HG02970 (cell line): ENCODE results near the gene CFAP300.

Source experiments
- ATAC-seq: cut with Tn5 transposase; IDR thresholded peaks from one replicate; pipeline ENCODE4 v1.9.1; 2021; ENCODE audit warnings: mild to moderate bottlenecking, moderate library complexity, moderate number of reproducible peaks; ENCODE audit not compliant: unreplicated experiment, low FRiP score

The CFAP300 gene

GRCh38 chr11:102047305-102047924, at the start of gene CFAP300:
Gene CFAP300 (plus strand): TSS chr11:102047437. CDS start chr11:102047471, 34 bp downstream.
- ATAC-seq = no peak

GRCh38 chr11:102001657-102002338, 45.4 kb upstream of the CFAP300 start:
- ATAC-seq = no peak

DNA sequence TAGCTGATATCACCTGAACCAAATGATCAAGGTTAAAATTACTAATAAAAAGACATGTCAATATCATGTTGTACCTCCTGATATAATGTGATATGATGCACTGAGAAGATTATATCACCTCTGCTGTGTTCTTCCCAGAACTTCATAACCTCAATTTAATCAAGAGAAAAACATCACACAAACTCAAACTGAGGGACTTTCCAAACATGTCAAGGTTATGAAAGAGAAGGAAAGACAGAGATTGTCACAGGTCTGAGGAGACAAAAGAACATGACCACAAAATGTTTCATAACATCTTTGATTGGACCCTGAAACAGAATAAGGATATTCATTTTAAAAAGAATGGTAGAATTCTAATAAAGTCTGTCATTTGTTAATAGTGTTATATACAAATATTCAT, 43.0 kb upstream of the CFAP300 start:
- ATAC-seq = no peak

GRCh38 chr11:102005306-102005705, 41.9 kb upstream of the CFAP300 start:
- no peak for ATAC-seq

GRCh38 chr11:102006835-102007566, 40.2 kb upstream of the CFAP300 start:
- ATAC-seq = no peak

DNA sequence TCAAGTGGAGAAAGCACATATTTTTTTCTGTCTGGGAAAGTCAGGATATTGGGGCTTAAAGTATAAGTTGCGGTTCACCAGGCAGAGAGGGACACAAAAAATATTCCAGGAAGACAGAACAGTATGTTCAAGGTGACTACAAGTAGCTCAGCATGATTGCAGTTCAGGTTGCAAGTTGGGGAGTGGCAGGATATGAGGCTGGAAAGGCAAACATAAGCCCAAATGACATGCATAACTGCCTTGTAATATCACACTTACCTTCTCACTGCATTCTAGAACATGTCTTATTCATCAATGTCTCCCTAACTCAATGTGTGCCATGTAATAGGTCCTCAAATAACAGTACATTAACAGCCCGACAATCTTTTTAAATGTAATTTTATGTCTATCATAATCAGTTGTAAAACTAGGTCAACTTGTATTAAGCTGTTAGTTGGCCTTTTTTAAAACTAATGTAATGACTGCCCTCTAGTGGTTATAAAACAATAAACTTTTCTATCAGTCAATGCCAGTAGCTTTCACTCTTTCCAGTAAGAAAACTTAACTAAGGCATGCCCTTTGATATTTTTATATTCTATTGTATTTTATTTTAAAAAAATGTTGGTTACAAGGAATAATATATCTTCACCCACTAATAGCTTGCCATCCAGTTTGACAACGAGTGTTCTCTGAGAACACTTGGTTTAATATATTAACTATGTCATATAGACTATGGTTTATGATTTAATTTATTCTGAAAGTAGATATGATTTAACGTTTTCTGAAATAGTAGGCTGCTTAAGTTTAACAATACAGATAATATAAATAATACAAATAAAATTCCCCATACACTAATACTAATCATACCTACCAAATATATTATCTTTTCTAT, 39.4 kb upstream of the CFAP300 start:
- ATAC-seq = peak; percentile 73

- ATAC-seq = no peak
Observed at GRCh38 chr11:102010776-102011494, 36.3 kb upstream of the CFAP300 start.

GRCh38 chr11:102012946-102013345, 34.3 kb upstream of the CFAP300 start:
- no peak for ATAC-seq

- ATAC-seq = no peak
Observed at GRCh38 chr11:102014756-102015155, 32.5 kb upstream of the CFAP300 start.

DNA sequence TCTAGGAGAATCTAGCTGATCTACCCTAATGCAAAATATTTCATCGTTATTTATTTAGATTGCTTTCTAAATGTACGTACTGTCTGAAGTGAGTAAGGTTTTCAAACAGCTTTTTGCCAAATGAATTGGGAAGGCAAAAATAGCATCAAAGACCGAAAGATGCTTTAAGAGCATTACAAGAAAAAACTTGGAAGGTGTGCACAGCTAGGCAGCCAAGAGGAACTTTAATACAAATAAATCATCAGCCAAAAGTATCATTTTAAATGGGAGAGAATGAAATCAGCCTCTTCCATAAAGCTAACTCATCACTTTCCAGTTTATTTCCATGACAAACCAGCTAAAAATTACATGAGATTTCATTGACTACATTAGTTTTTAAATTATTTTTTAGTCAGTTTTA, 30.2 kb upstream of the CFAP300 start:
- ATAC-seq = no peak

GRCh38 chr11:102026217-102026616, 21.0 kb upstream of the CFAP300 start:
- ATAC-seq = no peak

GRCh38 chr11:102026959-102027358, 20.3 kb upstream of the CFAP300 start:
- no peak for ATAC-seq

DNA sequence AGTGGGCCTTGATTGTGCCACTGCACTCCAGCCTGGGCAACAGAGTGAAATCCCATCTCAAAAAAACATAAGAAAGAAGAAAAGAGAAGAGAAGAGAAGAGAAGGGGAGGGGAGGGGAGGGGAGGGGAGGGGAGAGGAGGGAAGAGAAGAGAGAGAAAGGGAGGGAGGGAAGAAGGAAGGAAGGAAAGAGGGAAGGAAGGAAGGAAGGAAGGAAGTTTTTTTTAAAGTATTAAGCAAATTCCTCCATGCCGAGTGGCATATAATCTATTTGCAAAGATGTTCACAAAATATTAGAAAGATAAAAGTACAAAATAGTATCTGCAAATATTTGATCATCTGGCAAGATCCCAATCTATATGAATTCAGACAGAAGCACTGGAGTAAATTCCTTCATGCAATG, 10.5 kb upstream of the CFAP300 start:
- no peak for ATAC-seq

GRCh38 chr11:102046841-102047240, 396 bp upstream of the CFAP300 start:
- ATAC-seq = no peak

GRCh38 chr11:102050927-102051575, 3.8 kb downstream of the CFAP300 start:
- no peak for ATAC-seq

DNA sequence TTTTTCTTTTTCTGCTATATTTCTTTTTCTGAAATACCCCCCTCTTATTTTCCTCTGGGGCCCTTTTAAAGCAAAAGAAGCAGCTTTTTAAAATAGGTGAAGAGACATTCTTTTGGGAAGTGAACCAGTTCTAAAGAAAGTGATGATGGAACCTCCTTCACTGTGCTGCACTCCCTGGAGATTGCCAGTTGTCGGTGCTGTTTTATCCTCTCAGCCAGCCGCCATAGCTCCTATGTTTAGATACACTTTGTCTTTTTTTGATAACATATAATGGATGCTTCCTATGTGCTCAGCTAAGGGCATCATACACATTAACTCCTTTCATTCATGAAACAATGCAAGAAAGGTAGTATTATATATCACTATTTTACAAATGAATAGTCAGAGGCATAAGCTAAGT, 14.0 kb downstream of the CFAP300 start:
- ATAC-seq = no peak

DNA sequence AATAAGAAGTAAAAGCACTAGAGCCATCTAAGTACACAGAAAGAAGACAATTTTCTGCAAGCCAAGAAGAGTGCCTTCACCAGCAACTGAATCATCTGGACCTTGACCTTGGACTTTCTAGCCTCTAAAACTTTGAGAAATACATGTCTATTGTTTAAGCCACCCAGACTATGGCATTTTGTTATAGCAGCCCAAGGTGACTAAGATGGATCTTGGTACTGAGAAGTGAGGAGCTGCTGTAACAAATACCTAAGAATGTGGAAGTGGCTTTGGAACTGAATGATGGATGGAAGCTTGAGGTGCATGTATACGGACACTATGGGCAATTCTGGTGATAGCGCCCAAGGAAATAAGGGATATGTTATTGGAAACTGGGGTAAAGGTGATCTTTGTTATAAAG, 14.9 kb downstream of the CFAP300 start:
- ATAC-seq = no peak

- ATAC-seq = no peak
Observed at GRCh38 chr11:102064316-102064715, 17.1 kb downstream of the CFAP300 start.

- no peak for ATAC-seq
Observed at GRCh38 chr11:102070766-102071165, 23.5 kb downstream of the CFAP300 start.
